Measurements from ENCODE around the gene STAT5B.

Gene STAT5B

DNA sequence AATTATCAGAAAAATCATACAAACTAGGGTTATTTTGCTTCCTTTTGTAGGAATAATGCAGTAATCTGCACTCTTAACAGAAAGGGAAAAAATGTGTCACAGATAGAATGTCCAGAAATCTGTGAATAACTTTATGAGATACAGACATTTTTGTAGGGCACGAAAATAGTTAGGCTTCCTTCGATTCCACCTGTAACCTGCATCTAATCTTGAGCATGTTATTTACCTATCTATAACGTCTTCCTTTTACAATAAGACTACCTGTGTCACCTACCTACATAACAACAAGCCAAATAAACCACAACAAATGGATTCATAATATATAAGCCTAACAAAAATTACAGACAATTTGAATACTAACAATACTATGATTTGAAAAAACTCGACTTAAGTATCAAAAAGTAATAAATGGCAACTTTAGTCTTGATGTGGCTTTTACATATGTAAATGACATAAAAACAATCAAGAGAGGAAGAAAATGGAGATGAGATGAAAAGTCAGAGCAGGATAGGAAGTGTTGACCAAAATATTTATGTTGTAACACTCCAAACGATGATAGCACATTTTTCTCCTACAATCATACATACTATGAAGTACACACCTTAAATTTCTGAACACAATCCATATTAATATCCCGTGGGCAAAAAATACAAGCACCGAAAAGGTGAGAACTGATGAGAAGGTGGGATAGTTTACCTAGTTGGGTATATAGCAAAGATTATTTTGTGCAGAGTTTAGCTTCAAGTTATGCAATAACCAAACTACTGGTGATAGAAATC lies 2.5 kb downstream of the STAT5B start:
- peaks cover 10% of the 10 kb centered on the region for H3K4me1 ChIP-seq (ENCODE audit: control insufficient read depth, insufficient read depth, low read depth, low read length)
- no peak overlapping the region for H2AK5ac ChIP-seq (ENCODE audit: low read length, severe bottlenecking)
- DNase-seq = no peak
- no peak overlapping the region for H3K4me2 ChIP-seq (ENCODE audit: low read length, poor library complexity, severe bottlenecking)
- H3K4me3 ChIP-seq (ENCODE audit: insufficient read depth in 1 of 2, low read depth in 1 of 2, low read length in 2 of 2) = no peak overlapping the region
- no peak overlapping the region for H3K27ac ChIP-seq (ENCODE audit: low read length, poor library complexity, severe bottlenecking)
- no peak overlapping the region for H2BK5ac ChIP-seq (ENCODE audit: low read depth, low read length, poor library complexity, severe bottlenecking)
- no peak overlapping the region for H2AFZ ChIP-seq (ENCODE audit: low read depth, low read length)
- WGBS = 90% methylated on average over 4 of the region's 7 CpGs
- no peak overlapping the region for H2BK15ac ChIP-seq (ENCODE audit: low read depth, poor library complexity, severe bottlenecking)
- H3K9ac ChIP-seq (ENCODE audit: low read length) = no peak overlapping the region
- no peaks in the 10 kb centered on the region for H3K9me3 ChIP-seq (ENCODE audit: control insufficient read depth, low read length)
- H3K4ac ChIP-seq (ENCODE audit: low read depth in 1 of 2, low read length in 2 of 2) = no peak overlapping the region
- H3K18ac ChIP-seq (ENCODE audit: low read depth in 1 of 2, low read length in 2 of 2) = no peak overlapping the region
- no peak overlapping the region for H4K91ac ChIP-seq (ENCODE audit: low read length)
- H3K36me3 ChIP-seq (ENCODE audit: control insufficient read depth in 1 of 2, insufficient read depth in 2 of 2, low read depth in 1 of 2, low read length in 2 of 2) = no peaks in the 10 kb centered on the region
- no peak overlapping the region for H3K23ac ChIP-seq (ENCODE audit: low read length in 2 of 2)
- H4K8ac ChIP-seq (ENCODE audit: low read length) = no peak overlapping the region
- no peak overlapping the region for H2BK120ac ChIP-seq (ENCODE audit: low read depth, low read length)
- no peaks in the 10 kb centered on the region for H3K27me3 ChIP-seq (ENCODE audit: control insufficient read depth in 1 of 2, insufficient read depth in 1 of 2, low read length in 2 of 2)
- no peak overlapping the region for H2BK12ac ChIP-seq (ENCODE audit: low read length in 2 of 2)
- no peak overlapping the region for H3K14ac ChIP-seq (ENCODE audit: low read length in 2 of 2)
- H3K79me1 ChIP-seq (replicated peaks; ENCODE audit: low read length, poor library complexity, severe bottlenecking) = peaks cover 12% of the 10 kb centered on the region

DNA sequence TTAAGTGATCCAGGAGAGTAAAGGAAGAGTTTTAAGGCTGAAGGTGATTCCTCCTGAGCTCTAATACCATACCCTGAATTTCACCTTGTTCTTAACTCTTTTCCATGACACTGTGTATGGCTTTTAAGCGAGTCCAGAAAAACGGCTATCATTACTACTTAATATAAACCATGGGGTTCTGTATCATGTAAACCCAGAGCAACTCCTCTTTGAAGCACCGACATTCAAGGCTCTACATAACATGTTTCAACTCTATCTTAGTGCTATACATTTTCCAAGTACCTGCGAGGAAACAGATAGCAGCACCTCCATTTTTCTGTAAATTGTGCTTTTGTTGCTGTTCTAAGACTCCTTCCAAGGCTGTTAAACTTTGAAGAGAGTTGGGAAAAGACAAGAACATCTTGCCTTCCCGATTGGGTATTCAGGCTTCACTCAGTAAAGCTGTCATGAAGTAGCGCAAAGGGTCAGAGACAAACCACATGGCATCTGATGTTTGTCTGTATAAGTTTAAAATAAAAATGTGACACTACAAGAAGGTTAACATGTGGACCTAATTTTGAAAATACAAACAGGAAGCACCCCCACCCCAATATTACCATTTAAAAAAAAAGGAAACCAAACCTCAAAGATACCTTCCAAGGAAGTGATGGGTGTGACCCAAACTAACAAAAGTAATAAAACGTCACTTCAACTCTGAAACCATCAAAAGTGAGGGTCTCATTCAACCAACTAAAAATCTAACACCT lies 3.9 kb downstream of the STAT5B start:
- H3K36me3 ChIP-seq (ENCODE audit: control insufficient read depth in 1 of 2, insufficient read depth in 2 of 2, low read depth in 1 of 2, low read length in 2 of 2) = no peaks in the 10 kb centered on the region
- H3K27ac ChIP-seq (ENCODE audit: low read length, poor library complexity, severe bottlenecking) = no peak overlapping the region
- no peak overlapping the region for H2BK5ac ChIP-seq (ENCODE audit: low read depth, low read length, poor library complexity, severe bottlenecking)
- H4K8ac ChIP-seq (ENCODE audit: low read length) = no peak overlapping the region
- H3K4ac ChIP-seq (ENCODE audit: low read depth in 1 of 2, low read length in 2 of 2) = no peak overlapping the region
- H3K79me1 ChIP-seq (replicated peaks; ENCODE audit: low read length, poor library complexity, severe bottlenecking) = peaks cover 12% of the 10 kb centered on the region
- H3K27me3 ChIP-seq (ENCODE audit: control insufficient read depth in 1 of 2, insufficient read depth in 1 of 2, low read length in 2 of 2) = no peaks in the 10 kb centered on the region
- H3K4me3 ChIP-seq (ENCODE audit: insufficient read depth in 1 of 2, low read depth in 1 of 2, low read length in 2 of 2) = no peak overlapping the region
- H2BK12ac ChIP-seq (ENCODE audit: low read length in 2 of 2) = no peak overlapping the region
- no peak overlapping the region for H2BK120ac ChIP-seq (ENCODE audit: low read depth, low read length)
- no peak overlapping the region for H3K9ac ChIP-seq (ENCODE audit: low read length)
- no peak overlapping the region for H3K4me2 ChIP-seq (ENCODE audit: low read length, poor library complexity, severe bottlenecking)
- H2BK15ac ChIP-seq (ENCODE audit: low read depth, poor library complexity, severe bottlenecking) = no peak overlapping the region
- no peak overlapping the region for H3K18ac ChIP-seq (ENCODE audit: low read depth in 1 of 2, low read length in 2 of 2)
- H4K91ac ChIP-seq (ENCODE audit: low read length) = no peak overlapping the region
- no peak overlapping the region for H2AK5ac ChIP-seq (ENCODE audit: low read length, severe bottlenecking)
- no peak for DNase-seq
- WGBS = 56% methylated on average over 6 of the region's 7 CpGs
- no peak overlapping the region for H3K23ac ChIP-seq (ENCODE audit: low read length in 2 of 2)
- H3K9me3 ChIP-seq (ENCODE audit: control insufficient read depth, low read length) = no peaks in the 10 kb centered on the region
- H3K4me1 ChIP-seq (ENCODE audit: control insufficient read depth, insufficient read depth, low read depth, low read length) = peaks cover 8% of the 10 kb centered on the region
- H2AFZ ChIP-seq (ENCODE audit: low read depth, low read length) = no peak overlapping the region
- no peak overlapping the region for H3K14ac ChIP-seq (ENCODE audit: low read length in 2 of 2)

DNA sequence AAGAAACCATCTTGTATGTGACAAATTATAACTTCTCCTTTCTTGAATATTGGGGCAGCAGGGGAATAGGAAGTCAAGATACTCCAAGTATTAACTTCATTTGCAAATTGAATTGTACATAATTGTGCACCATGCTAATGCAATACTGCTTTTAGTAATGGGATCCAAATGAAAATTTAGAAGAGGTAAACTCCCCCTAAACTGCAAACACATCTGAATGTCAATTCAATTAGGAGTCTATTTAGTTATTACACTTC lies 4.5 kb downstream of the STAT5B start:
- Histone ChIP-seq H3K9me3 (ENCODE audit: control insufficient read depth, low read length) (no peaks in the 10 kb centered on the region), H3K4me3 (ENCODE audit: insufficient read depth in 1 of 2, low read depth in 1 of 2, low read length in 2 of 2) (no peak overlapping the region), H2BK12ac (ENCODE audit: low read length in 2 of 2) (no peak overlapping the region), H3K4ac (ENCODE audit: low read depth in 1 of 2, low read length in 2 of 2) (no peak overlapping the region), H2AFZ (ENCODE audit: low read depth, low read length) (no peak overlapping the region), H3K23ac (ENCODE audit: low read length in 2 of 2) (no peak overlapping the region), H2BK15ac (ENCODE audit: low read depth, poor library complexity, severe bottlenecking) (no peak overlapping the region), H3K36me3 (ENCODE audit: control insufficient read depth in 1 of 2, insufficient read depth in 2 of 2, low read depth in 1 of 2, low read length in 2 of 2) (no peaks in the 10 kb centered on the region), H2AK5ac (ENCODE audit: low read length, severe bottlenecking) (no peak overlapping the region), H3K9ac (ENCODE audit: low read length) (no peak overlapping the region), H4K8ac (ENCODE audit: low read length) (no peak overlapping the region), H3K27me3 (ENCODE audit: control insufficient read depth in 1 of 2, insufficient read depth in 1 of 2, low read length in 2 of 2) (no peaks in the 10 kb centered on the region), H3K14ac (ENCODE audit: low read length in 2 of 2) (no peak overlapping the region), H2BK120ac (ENCODE audit: low read depth, low read length) (no peak overlapping the region), H3K79me1 (replicated peaks; ENCODE audit: low read length, poor library complexity, severe bottlenecking) (peaks cover 12% of the 10 kb centered on the region), H2BK5ac (ENCODE audit: low read depth, low read length, poor library complexity, severe bottlenecking) (no peak overlapping the region), H3K18ac (ENCODE audit: low read depth in 1 of 2, low read length in 2 of 2) (no peak overlapping the region), H3K27ac (ENCODE audit: low read length, poor library complexity, severe bottlenecking) (no peak overlapping the region), H3K4me1 (ENCODE audit: control insufficient read depth, insufficient read depth, low read depth, low read length) (peaks cover 2% of the 10 kb centered on the region), H3K4me2 (ENCODE audit: low read length, poor library complexity, severe bottlenecking) (no peak overlapping the region), H4K91ac (ENCODE audit: low read length) (no peak overlapping the region)
- DNase-seq = no peak

DNA sequence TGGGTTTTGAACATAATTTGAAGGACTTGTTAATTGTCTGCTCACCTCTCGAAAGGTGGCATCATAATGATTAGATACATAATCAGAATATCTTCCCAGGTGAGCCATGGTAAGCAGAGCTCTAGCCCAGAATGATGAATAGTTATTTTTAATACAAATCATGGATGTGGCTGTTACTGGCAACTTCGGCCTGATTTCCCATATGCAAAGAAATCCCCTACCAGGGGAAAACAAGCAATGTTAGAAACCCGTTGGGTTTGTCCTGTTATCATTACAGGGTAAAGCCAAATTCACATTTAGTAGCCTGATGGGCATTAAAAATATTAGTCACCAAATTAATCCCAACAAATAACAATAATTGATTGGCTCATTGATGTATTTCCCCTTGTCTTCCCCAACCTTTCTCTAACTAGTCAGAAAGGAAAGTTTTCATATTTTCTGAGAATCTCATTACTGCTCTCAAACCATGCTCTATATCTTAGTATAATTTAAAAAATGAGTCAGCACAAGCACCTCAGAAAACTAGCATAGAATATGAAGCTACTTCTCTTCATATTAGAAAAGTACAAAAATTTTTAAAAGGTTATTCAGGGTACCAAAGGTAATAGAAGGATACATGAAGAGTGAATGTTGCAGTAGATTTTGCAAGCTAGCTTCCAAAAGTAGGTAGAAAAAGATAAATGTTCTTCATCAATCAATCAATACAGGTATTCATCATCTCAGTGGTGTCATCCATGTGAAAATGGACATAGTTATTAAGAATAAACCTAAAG lies 5.0 kb downstream of the STAT5B start:
- Histone ChIP-seq H3K9ac (ENCODE audit: low read length) (no peak overlapping the region), H3K79me1 (replicated peaks; ENCODE audit: low read length, poor library complexity, severe bottlenecking) (peaks cover 15% of the 10 kb centered on the region), H2AFZ (ENCODE audit: low read depth, low read length) (no peak overlapping the region), H2BK15ac (ENCODE audit: low read depth, poor library complexity, severe bottlenecking) (no peak overlapping the region), H3K27ac (ENCODE audit: low read length, poor library complexity, severe bottlenecking) (no peak overlapping the region), H3K9me3 (ENCODE audit: control insufficient read depth, low read length) (no peaks in the 10 kb centered on the region), H2BK5ac (ENCODE audit: low read depth, low read length, poor library complexity, severe bottlenecking) (no peak overlapping the region), H2BK12ac (ENCODE audit: low read length in 2 of 2) (no peak overlapping the region), H3K18ac (ENCODE audit: low read depth in 1 of 2, low read length in 2 of 2) (no peak overlapping the region), H2AK5ac (ENCODE audit: low read length, severe bottlenecking) (no peak overlapping the region), H3K4me1 (ENCODE audit: control insufficient read depth, insufficient read depth, low read depth, low read length) (no peaks in the 10 kb centered on the region), H3K4me3 (ENCODE audit: insufficient read depth in 1 of 2, low read depth in 1 of 2, low read length in 2 of 2) (no peak overlapping the region), H3K4me2 (ENCODE audit: low read length, poor library complexity, severe bottlenecking) (no peak overlapping the region), H3K23ac (ENCODE audit: low read length in 2 of 2) (no peak overlapping the region), H4K8ac (ENCODE audit: low read length) (no peak overlapping the region), H2BK120ac (ENCODE audit: low read depth, low read length) (no peak overlapping the region), H3K36me3 (ENCODE audit: control insufficient read depth in 1 of 2, insufficient read depth in 2 of 2, low read depth in 1 of 2, low read length in 2 of 2) (no peaks in the 10 kb centered on the region), H3K27me3 (ENCODE audit: control insufficient read depth in 1 of 2, insufficient read depth in 1 of 2, low read length in 2 of 2) (no peaks in the 10 kb centered on the region), H3K4ac (ENCODE audit: low read depth in 1 of 2, low read length in 2 of 2) (no peak overlapping the region), H4K91ac (ENCODE audit: low read length) (no peak overlapping the region), H3K14ac (ENCODE audit: low read length in 2 of 2) (no peak overlapping the region)
- DNase-seq = no peak
- WGBS = 100% methylated on average over 2 of the region's 3 CpGs
